IgD-negative memory B cell (primary cell): ENCODE measurements around the gene HMGXB4. TPM values are rescaled to one million over a fixed set of nuclear protein-coding genes. Genes with fewer than 3 reads are reported as not detected.

Source experiments
- H3K27ac Mint-ChIP-seq, 3 donors: one replicate each; pipeline ENCODE4 v1.8.0; 2020 to 2022; ENCODE audit warnings: mild to moderate bottlenecking in 3 of 3, mixed read lengths in 3 of 3, moderate library complexity in 1 of 3
- H3K27me3 Mint-ChIP-seq: one replicate; pipeline ENCODE4 v1.8.0; 2021; ENCODE audit warnings: mixed read lengths
- H3K36me3 Mint-ChIP-seq: one replicate; pipeline ENCODE4 v1.8.0; 2020; ENCODE audit warnings: mild to moderate bottlenecking, mixed read lengths
- H3K4me1 Mint-ChIP-seq, 3 donors: one replicate each; pipeline ENCODE4 v1.8.0; 2020 to 2022; ENCODE audit warnings: mixed read lengths in 3 of 3, mild to moderate bottlenecking in 1 of 3
- H3K4me3 Mint-ChIP-seq, 4 donors: one replicate each; pipeline ENCODE4 v1.8.0; 2020 to 2022; ENCODE audit warnings: mild to moderate bottlenecking in 4 of 4, mixed read lengths in 4 of 4, moderate library complexity in 3 of 4
- H3K9me3 Mint-ChIP-seq, 3 donors: one replicate each; pipeline ENCODE4 v1.8.0; 2020 to 2021; ENCODE audit warnings: mixed read lengths in 3 of 3, mild to moderate bottlenecking in 1 of 3
- polyA plus RNA-seq: library from polyadenylated mRNA; unstranded; fragments of 300-500 nt; fragmentation: Illumina TruSeq; gene quantifications from one replicate; pipeline ENCODE4 v1.2.3, GENCODE V29; 2021

Gene HMGXB4
- polyA plus RNA-seq, 1 donor from 2014 or later: 9.1 TPM

- Mint-ChIP-seq H3K27me3 (no peaks in the 10 kb centered on the region), H3K4me1 (peaks cover 0 to 5% (median 0%) of the 10 kb centered on the region in 3 donors), H3K27ac (no peak overlapping the region), H3K9me3 (no peaks in the 10 kb centered on the region), H3K4me3 (no peak overlapping the region), H3K36me3 (peaks cover 5% of the 10 kb centered on the region)
These were observed 66.8 kb downstream of the HMGXB4 start for GRCh38 chr22:35324067-35324466.

- Mint-ChIP-seq H3K36me3 (peaks cover 5% of the 10 kb centered on the region), H3K4me3 (no peak overlapping the region), H3K27ac (no peak overlapping the region), H3K27me3 (no peaks in the 10 kb centered on the region), H3K9me3 (no peaks in the 10 kb centered on the region), H3K4me1 (peaks cover 0 to 5% (median 3%) of the 10 kb centered on the region in 3 donors)
These were observed 67.5 kb downstream of the HMGXB4 start for GRCh38 chr22:35324762-35325161.

GRCh38 chr22:35325209-35325608 lies 67.9 kb downstream of the HMGXB4 start:
- H3K36me3 Mint-ChIP-seq: peaks cover 5% of the 10 kb centered on the region
- no peak overlapping the region for H3K27ac Mint-ChIP-seq
- no peaks in the 10 kb centered on the region for H3K27me3 Mint-ChIP-seq
- H3K4me1 Mint-ChIP-seq: peaks cover under 1 to 5% (median 4%) of the 10 kb centered on the region in 3 donors
- H3K4me3 Mint-ChIP-seq: no peak overlapping the region
- H3K9me3 Mint-ChIP-seq: no peaks in the 10 kb centered on the region

- peaks cover 5 to 6% (median 5%) of the 10 kb centered on the region in 3 donors for H3K4me1 Mint-ChIP-seq
- H3K4me3 Mint-ChIP-seq: no peak overlapping the region
- H3K36me3 Mint-ChIP-seq: peaks cover 3% of the 10 kb centered on the region
- no peaks in the 10 kb centered on the region for H3K27me3 Mint-ChIP-seq
- H3K27ac Mint-ChIP-seq: no peak overlapping the region
- H3K9me3 Mint-ChIP-seq: no peaks in the 10 kb centered on the region
These were observed 69.7 kb downstream of the HMGXB4 start for GRCh38 chr22:35326854-35327562.

GRCh38 chr22:35327690-35328471 lies 70.6 kb downstream of the HMGXB4 start:
- H3K36me3 Mint-ChIP-seq: peaks cover 3% of the 10 kb centered on the region
- H3K27me3 Mint-ChIP-seq: no peaks in the 10 kb centered on the region
- no peak overlapping the region for H3K27ac Mint-ChIP-seq
- no peaks in the 10 kb centered on the region for H3K9me3 Mint-ChIP-seq
- H3K4me1 Mint-ChIP-seq: peaks cover 5 to 9% (median 6%) of the 10 kb centered on the region in 3 donors
- peak overlapping the region in 1 of 4 donors; percentile 63 for H3K4me3 Mint-ChIP-seq

- no peak overlapping the region for H3K4me3 Mint-ChIP-seq
- H3K36me3 Mint-ChIP-seq: peaks cover 1% of the 10 kb centered on the region
- no peak overlapping the region for H3K27ac Mint-ChIP-seq
- H3K4me1 Mint-ChIP-seq: peaks cover 5 to 9% (median 6%) of the 10 kb centered on the region in 3 donors
- no peaks in the 10 kb centered on the region for H3K9me3 Mint-ChIP-seq
- H3K27me3 Mint-ChIP-seq: no peaks in the 10 kb centered on the region
These were observed 71.2 kb downstream of the HMGXB4 start for GRCh38 chr22:35328472-35328885.

GRCh38 chr22:35329114-35329847 lies 72.0 kb downstream of the HMGXB4 start:
- no peak overlapping the region for H3K27ac Mint-ChIP-seq
- H3K4me1 Mint-ChIP-seq: peaks cover 7 to 11% (median 9%) of the 10 kb centered on the region in 3 donors
- H3K27me3 Mint-ChIP-seq: no peaks in the 10 kb centered on the region
- peaks cover 1% of the 10 kb centered on the region for H3K36me3 Mint-ChIP-seq
- H3K9me3 Mint-ChIP-seq: no peaks in the 10 kb centered on the region
- no peak overlapping the region for H3K4me3 Mint-ChIP-seq

GRCh38 chr22:35330258-35330861 lies 73.1 kb downstream of the HMGXB4 start:
- H3K4me3 Mint-ChIP-seq: peak overlapping the region in 2 of 4 donors; percentile 34 to 67
- H3K9me3 Mint-ChIP-seq: no peaks in the 10 kb centered on the region
- no peaks in the 10 kb centered on the region for H3K27me3 Mint-ChIP-seq
- H3K27ac Mint-ChIP-seq: peak overlapping the region in 2 of 3 donors; percentile 78 to 92
- H3K36me3 Mint-ChIP-seq: peaks cover 1% of the 10 kb centered on the region
- peaks cover 4 to 11% (median 7%) of the 10 kb centered on the region in 3 donors for H3K4me1 Mint-ChIP-seq

- H3K27ac Mint-ChIP-seq: no peak overlapping the region
- peaks cover 4 to 11% (median 7%) of the 10 kb centered on the region in 3 donors for H3K4me1 Mint-ChIP-seq
These were observed 75.0 kb downstream of the HMGXB4 start for GRCh38 chr22:35332278-35332677.

GRCh38 chr22:35333220-35333619 lies 75.9 kb downstream of the HMGXB4 start:
- Mint-ChIP-seq H3K4me3 (no peak overlapping the region), H3K27me3 (no peaks in the 10 kb centered on the region), H3K4me1 (peaks cover 4 to 11% (median 7%) of the 10 kb centered on the region in 3 donors), H3K36me3 (no peaks in the 10 kb centered on the region), H3K27ac (no peak overlapping the region), H3K9me3 (no peaks in the 10 kb centered on the region)

More at GRCh38 chr22:35332278-35332677, 75.0 kb downstream of the HMGXB4 start:
- no peaks in the 10 kb centered on the region for H3K9me3 Mint-ChIP-seq
- no peaks in the 10 kb centered on the region for H3K27me3 Mint-ChIP-seq
- no peaks in the 10 kb centered on the region for H3K36me3 Mint-ChIP-seq
- H3K4me3 Mint-ChIP-seq: no peak overlapping the region

GRCh38 chr22:35334004-35334403 lies 76.7 kb downstream of the HMGXB4 start:
- no peaks in the 10 kb centered on the region for H3K36me3 Mint-ChIP-seq
- no peaks in the 10 kb centered on the region for H3K27me3 Mint-ChIP-seq
- H3K4me1 Mint-ChIP-seq: peaks cover 4 to 11% (median 7%) of the 10 kb centered on the region in 3 donors
- no peak overlapping the region for H3K4me3 Mint-ChIP-seq
- H3K27ac Mint-ChIP-seq: peak overlapping the region in 1 of 3 donors; percentile 82
- no peaks in the 10 kb centered on the region for H3K9me3 Mint-ChIP-seq

GRCh38 chr22:35335468-35335867 lies 78.2 kb downstream of the HMGXB4 start:
- no peaks in the 10 kb centered on the region for H3K27me3 Mint-ChIP-seq
- H3K36me3 Mint-ChIP-seq: peaks cover 3% of the 10 kb centered on the region
- peaks cover 4 to 5% (median 4%) of the 10 kb centered on the region in 3 donors for H3K4me1 Mint-ChIP-seq
- no peak overlapping the region for H3K27ac Mint-ChIP-seq
- H3K4me3 Mint-ChIP-seq: no peak overlapping the region
- H3K9me3 Mint-ChIP-seq: no peaks in the 10 kb centered on the region

- no peak overlapping the region for H3K4me3 Mint-ChIP-seq
- H3K9me3 Mint-ChIP-seq: no peaks in the 10 kb centered on the region
- peak overlapping the region in 1 of 3 donors; percentile 8 for H3K27ac Mint-ChIP-seq
- H3K36me3 Mint-ChIP-seq: peaks cover 3% of the 10 kb centered on the region
- H3K27me3 Mint-ChIP-seq: no peaks in the 10 kb centered on the region
- peaks cover 4 to 8% (median 4%) of the 10 kb centered on the region in 3 donors for H3K4me1 Mint-ChIP-seq
These were observed 78.9 kb downstream of the HMGXB4 start for GRCh38 chr22:35335936-35336781.

- Mint-ChIP-seq H3K9me3 (no peaks in the 10 kb centered on the region), H3K27ac (no peak overlapping the region), H3K36me3 (peaks cover 3% of the 10 kb centered on the region), H3K4me3 (no peak overlapping the region), H3K27me3 (no peaks in the 10 kb centered on the region), H3K4me1 (peaks cover 0 to 11% (median 4%) of the 10 kb centered on the region in 3 donors)
These were observed 80.6 kb downstream of the HMGXB4 start for GRCh38 chr22:35337932-35338331.
